HG02623 (cell line): ENCODE measurements around the gene ZSCAN23.

Source experiments
- ATAC-seq: cut with Tn5 transposase; IDR thresholded peaks from one replicate; pipeline ENCODE4 v1.9.1; 2021; ENCODE audit warnings: moderate library complexity; ENCODE audit not compliant: unreplicated experiment

The ZSCAN23 gene

DNA sequence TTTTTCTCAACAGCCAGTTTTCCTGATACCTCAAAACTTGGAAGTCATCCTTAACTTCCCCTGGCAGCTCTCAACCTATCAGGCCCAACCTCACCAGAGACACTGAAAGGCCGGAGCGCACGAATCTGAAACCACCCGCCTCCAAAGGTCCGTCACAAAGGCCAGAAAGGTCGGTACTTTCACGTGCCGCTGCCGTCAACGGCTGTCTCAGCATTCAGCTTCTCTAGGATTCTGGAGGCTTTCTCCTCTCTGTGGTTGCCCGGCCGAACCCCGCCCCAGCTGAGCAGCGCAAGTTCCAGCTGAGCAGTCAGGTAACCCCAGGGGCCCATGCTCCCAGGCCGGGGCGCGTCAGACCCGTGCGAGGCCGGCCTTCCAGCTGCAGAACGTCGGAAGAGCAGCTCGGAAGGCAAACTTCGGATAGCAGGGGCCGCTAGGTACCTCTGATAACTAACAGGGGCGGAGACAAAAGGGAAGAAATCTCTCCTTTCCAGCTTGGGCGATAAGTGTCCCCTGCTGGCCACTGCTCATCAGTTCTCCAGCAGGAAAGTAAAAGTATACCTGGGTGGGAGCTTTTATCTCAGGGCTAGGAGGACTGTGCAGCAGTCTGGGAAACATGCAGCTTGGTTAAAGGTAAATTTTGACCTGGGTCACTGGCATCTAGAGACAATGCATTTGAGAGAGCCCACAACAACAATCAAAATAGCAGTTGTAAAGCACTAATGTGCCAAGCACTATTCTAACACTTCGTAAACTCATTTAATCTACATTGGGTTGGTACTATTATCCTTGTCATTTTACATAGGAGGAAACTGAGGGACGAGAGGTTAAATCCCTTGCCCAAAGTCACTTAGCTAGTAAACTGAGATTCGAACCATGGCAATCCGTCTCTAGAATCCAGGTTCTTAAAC lies 59.8 kb downstream of the ZSCAN23 start:
- ATAC-seq: peak; percentile 87
